NCI-H774 (cell line): ENCODE data around the gene SLC12A8.

Experiments
- DNase-seq: peaks from one replicate; lab custom pipeline; 2025; lab: John Stamatoyannopoulos, UW

The SLC12A8 gene

GRCh38 chr3:125140011-125140817 is 72.3 kb downstream of the SLC12A8 start:
- no peak for DNase-seq

- DNase-seq, result no peak
Observed at GRCh38 chr3:125139386-125139785, 73.2 kb downstream of the SLC12A8 start.

- no peak for DNase-seq
Observed at GRCh38 chr3:125137358-125138033, 75.1 kb downstream of the SLC12A8 start.

GRCh38 chr3:125136966-125137357 is 75.6 kb downstream of the SLC12A8 start:
- no peak for DNase-seq

- no peak for DNase-seq
Observed at GRCh38 chr3:125136515-125136914, 76.0 kb downstream of the SLC12A8 start.

GRCh38 chr3:125134952-125135351 is 77.6 kb downstream of the SLC12A8 start:
- no peak for DNase-seq

- DNase-seq, result no peak
Observed at GRCh38 chr3:125132815-125133214, 79.7 kb downstream of the SLC12A8 start.

GRCh38 chr3:125129512-125129997 is 83.0 kb downstream of the SLC12A8 start:
- no peak for DNase-seq

GRCh38 chr3:125128861-125129501 is 83.6 kb downstream of the SLC12A8 start:
- DNase-seq, result no peak

- no peak for DNase-seq
Observed at GRCh38 chr3:125126323-125126722, 86.2 kb downstream of the SLC12A8 start.

- no peak for DNase-seq
Observed at GRCh38 chr3:125125821-125126245, 86.7 kb downstream of the SLC12A8 start.

- no peak for DNase-seq
Observed at GRCh38 chr3:125123451-125124305, 88.9 kb downstream of the SLC12A8 start.

- no peak for DNase-seq
Observed at GRCh38 chr3:125121246-125122010, 91.1 kb downstream of the SLC12A8 start.

- no peak for DNase-seq
Observed at GRCh38 chr3:125120379-125121122, 92.0 kb downstream of the SLC12A8 start.

GRCh38 chr3:125119752-125120378 is 92.7 kb downstream of the SLC12A8 start:
- no peak for DNase-seq

GRCh38 chr3:125118600-125118999 is 93.9 kb downstream of the SLC12A8 start:
- DNase-seq, result no peak

- DNase-seq, result no peak
Observed at GRCh38 chr3:125117631-125118191, 94.8 kb downstream of the SLC12A8 start.

GRCh38 chr3:125116311-125117080 is 96.1 kb downstream of the SLC12A8 start:
- DNase-seq, result no peak

GRCh38 chr3:125115640-125116039 is 96.9 kb downstream of the SLC12A8 start:
- no peak for DNase-seq
